ENCODE data around the gene PHTF2.
A peak's percentile ranks its signal among the peaks of the same experiment; 100 is the strongest.

PHTF2 gene

DNA sequence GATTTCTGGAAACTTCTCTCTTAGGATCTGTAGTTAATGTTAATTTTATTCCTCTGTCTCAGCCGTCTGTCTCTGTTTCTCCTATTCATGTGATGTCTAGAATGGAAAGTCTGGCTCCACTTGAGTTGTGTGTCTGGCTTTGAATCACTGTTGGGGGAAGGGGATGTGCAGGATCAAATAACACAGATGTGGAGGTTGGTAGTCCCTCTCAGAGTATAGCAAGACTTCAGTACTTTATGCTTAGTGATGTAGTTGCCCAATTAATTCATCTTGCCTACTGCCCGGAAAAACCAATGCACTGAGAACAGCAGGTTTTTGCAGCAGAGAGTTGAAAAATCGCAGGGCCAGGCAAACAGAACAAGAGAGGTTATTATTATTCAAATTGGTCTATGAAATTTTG is 79.2 kb downstream of the PHTF2 start (continued):
- TF ChIP-seq, protein P1, sequence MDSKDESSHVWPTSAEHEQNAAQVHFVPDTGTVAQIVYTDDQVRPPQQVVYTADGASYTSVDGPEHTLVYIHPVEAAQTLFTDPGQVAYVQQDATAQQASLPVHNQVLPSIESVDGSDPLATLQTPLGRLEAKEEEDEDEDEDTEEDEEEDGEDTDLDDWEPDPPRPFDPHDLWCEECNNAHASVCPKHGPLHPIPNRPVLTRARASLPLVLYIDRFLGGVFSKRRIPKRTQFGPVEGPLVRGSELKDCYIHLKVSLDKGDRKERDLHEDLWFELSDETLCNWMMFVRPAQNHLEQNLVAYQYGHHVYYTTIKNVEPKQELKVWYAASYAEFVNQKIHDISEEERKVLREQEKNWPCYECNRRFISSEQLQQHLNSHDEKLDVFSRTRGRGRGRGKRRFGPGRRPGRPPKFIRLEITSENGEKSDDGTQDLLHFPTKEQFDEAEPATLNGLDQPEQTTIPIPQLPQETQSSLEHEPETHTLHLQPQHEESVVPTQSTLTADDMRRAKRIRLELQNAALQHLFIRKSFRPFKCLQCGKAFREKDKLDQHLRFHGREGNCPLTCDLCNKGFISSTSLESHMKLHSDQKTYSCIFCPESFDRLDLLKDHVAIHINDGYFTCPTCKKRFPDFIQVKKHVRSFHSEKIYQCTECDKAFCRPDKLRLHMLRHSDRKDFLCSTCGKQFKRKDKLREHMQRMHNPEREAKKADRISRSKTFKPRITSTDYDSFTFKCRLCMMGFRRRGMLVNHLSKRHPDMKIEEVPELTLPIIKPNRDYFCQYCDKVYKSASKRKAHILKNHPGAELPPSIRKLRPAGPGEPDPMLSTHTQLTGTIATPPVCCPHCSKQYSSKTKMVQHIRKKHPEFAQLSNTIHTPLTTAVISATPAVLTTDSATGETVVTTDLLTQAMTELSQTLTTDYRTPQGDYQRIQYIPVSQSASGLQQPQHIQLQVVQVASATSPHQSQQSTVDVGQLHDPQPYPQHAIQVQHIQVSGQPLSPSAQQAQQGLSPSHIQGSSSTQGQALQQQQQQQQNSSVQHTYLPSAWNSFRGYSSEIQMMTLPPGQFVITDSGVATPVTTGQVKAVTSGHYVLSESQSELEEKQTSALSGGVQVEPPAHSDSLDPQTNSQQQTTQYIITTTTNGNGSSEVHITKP (tag by site-specific recombination; IDR thresholded peaks at IDR 0.05), result peak; percentile 27; the same call in 1 of the 2 replicates
- TF ChIP-seq, protein P2, sequence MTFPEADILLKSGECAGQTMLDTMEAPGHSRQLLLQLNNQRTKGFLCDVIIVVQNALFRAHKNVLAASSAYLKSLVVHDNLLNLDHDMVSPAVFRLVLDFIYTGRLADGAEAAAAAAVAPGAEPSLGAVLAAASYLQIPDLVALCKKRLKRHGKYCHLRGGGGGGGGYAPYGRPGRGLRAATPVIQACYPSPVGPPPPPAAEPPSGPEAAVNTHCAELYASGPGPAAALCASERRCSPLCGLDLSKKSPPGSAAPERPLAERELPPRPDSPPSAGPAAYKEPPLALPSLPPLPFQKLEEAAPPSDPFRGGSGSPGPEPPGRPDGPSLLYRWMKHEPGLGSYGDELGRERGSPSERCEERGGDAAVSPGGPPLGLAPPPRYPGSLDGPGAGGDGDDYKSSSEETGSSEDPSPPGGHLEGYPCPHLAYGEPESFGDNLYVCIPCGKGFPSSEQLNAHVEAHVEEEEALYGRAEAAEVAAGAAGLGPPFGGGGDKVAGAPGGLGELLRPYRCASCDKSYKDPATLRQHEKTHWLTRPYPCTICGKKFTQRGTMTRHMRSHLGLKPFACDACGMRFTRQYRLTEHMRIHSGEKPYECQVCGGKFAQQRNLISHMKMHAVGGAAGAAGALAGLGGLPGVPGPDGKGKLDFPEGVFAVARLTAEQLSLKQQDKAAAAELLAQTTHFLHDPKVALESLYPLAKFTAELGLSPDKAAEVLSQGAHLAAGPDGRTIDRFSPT (tag by site-specific recombination; IDR thresholded peaks at IDR 0.05), result 0 out of 2 replicates have a peak, but pooled peaks have one; percentile 43
- TF ChIP-seq FEZF1 (tag by site-specific recombination; IDR thresholded peaks at IDR 0.05) (no peak), ZNF23 (tag by site-specific recombination; IDR thresholded peaks at IDR 0.05; ENCODE audit: borderline replicate concordance) (no peak), ZNF416 (tag by site-specific recombination; IDR thresholded peaks at IDR 0.05) (no peak), ZFP41 (tag by site-specific recombination; IDR thresholded peaks at IDR 0.05; ENCODE audit: borderline replicate concordance) (no peak), MEIS1 (CRISPR knock-in tag; IDR thresholded peaks at IDR 0.05; ENCODE audit: borderline replicate concordance) (no peak), ZNF701 (tag by site-specific recombination; IDR thresholded peaks at IDR 0.05) (no peak), ZNF138 (tag by site-specific recombination; IDR thresholded peaks at IDR 0.05; ENCODE audit: borderline replicate concordance) (no peak), MYNN (tag by site-specific recombination; IDR thresholded peaks at IDR 0.05; ENCODE audit: borderline replicate concordance) (no peak), ZNF366 (tag by site-specific recombination; conservative IDR thresholded peaks at IDR 0.05) (no peak), SETDB1 (IDR thresholded peaks at IDR 0.05; ENCODE audit: insufficient read length, low read length) (peak; percentile 82), ZFP69B (tag by site-specific recombination; IDR thresholded peaks at IDR 0.05) (no peak), PRDM1 (tag by site-specific recombination; IDR thresholded peaks at IDR 0.05) (no peak), ZSCAN23 (tag by site-specific recombination; IDR thresholded peaks at IDR 0.05) (no peak), ZNF169 (tag by site-specific recombination; IDR thresholded peaks at IDR 0.05) (no peak), TRIM28 (IDR thresholded peaks at IDR 0.05; ENCODE audit: borderline replicate concordance, low read length) (peak; percentile 69; the same call in 1 of the 2 replicates), ZNF140 (tag by site-specific recombination; IDR thresholded peaks at IDR 0.05) (no peak), ZNF560 (tag by site-specific recombination; IDR thresholded peaks at IDR 0.05; ENCODE audit: borderline replicate concordance) (no peak)
- TF ChIP-seq, protein P3, sequence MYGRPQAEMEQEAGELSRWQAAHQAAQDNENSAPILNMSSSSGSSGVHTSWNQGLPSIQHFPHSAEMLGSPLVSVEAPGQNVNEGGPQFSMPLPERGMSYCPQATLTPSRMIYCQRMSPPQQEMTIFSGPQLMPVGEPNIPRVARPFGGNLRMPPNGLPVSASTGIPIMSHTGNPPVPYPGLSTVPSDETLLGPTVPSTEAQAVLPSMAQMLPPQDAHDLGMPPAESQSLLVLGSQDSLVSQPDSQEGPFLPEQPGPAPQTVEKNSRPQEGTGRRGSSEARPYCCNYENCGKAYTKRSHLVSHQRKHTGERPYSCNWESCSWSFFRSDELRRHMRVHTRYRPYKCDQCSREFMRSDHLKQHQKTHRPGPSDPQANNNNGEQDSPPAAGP (tag by site-specific recombination; IDR thresholded peaks at IDR 0.05), result no peak
- TF ChIP-seq, protein P4, sequence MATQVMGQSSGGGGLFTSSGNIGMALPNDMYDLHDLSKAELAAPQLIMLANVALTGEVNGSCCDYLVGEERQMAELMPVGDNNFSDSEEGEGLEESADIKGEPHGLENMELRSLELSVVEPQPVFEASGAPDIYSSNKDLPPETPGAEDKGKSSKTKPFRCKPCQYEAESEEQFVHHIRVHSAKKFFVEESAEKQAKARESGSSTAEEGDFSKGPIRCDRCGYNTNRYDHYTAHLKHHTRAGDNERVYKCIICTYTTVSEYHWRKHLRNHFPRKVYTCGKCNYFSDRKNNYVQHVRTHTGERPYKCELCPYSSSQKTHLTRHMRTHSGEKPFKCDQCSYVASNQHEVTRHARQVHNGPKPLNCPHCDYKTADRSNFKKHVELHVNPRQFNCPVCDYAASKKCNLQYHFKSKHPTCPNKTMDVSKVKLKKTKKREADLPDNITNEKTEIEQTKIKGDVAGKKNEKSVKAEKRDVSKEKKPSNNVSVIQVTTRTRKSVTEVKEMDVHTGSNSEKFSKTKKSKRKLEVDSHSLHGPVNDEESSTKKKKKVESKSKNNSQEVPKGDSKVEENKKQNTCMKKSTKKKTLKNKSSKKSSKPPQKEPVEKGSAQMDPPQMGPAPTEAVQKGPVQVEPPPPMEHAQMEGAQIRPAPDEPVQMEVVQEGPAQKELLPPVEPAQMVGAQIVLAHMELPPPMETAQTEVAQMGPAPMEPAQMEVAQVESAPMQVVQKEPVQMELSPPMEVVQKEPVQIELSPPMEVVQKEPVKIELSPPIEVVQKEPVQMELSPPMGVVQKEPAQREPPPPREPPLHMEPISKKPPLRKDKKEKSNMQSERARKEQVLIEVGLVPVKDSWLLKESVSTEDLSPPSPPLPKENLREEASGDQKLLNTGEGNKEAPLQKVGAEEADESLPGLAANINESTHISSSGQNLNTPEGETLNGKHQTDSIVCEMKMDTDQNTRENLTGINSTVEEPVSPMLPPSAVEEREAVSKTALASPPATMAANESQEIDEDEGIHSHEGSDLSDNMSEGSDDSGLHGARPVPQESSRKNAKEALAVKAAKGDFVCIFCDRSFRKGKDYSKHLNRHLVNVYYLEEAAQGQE (tag by site-specific recombination; IDR thresholded peaks at IDR 0.05), result no peak
- TF ChIP-seq, protein P5, sequence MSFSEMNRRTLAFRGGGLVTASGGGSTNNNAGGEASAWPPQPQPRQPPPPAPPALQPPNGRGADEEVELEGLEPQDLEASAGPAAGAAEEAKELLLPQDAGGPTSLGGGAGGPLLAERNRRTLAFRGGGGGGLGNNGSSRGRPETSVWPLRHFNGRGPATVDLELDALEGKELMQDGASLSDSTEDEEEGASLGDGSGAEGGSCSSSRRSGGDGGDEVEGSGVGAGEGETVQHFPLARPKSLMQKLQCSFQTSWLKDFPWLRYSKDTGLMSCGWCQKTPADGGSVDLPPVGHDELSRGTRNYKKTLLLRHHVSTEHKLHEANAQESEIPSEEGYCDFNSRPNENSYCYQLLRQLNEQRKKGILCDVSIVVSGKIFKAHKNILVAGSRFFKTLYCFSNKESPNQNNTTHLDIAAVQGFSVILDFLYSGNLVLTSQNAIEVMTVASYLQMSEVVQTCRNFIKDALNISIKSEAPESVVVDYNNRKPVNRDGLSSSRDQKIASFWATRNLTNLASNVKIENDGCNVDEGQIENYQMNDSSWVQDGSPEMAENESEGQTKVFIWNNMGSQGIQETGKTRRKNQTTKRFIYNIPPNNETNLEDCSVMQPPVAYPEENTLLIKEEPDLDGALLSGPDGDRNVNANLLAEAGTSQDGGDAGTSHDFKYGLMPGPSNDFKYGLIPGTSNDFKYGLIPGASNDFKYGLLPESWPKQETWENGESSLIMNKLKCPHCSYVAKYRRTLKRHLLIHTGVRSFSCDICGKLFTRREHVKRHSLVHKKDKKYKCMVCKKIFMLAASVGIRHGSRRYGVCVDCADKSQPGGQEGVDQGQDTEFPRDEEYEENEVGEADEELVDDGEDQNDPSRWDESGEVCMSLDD (tag by site-specific recombination; IDR thresholded peaks at IDR 0.05), result no peak
- TF ChIP-seq, protein P6, sequence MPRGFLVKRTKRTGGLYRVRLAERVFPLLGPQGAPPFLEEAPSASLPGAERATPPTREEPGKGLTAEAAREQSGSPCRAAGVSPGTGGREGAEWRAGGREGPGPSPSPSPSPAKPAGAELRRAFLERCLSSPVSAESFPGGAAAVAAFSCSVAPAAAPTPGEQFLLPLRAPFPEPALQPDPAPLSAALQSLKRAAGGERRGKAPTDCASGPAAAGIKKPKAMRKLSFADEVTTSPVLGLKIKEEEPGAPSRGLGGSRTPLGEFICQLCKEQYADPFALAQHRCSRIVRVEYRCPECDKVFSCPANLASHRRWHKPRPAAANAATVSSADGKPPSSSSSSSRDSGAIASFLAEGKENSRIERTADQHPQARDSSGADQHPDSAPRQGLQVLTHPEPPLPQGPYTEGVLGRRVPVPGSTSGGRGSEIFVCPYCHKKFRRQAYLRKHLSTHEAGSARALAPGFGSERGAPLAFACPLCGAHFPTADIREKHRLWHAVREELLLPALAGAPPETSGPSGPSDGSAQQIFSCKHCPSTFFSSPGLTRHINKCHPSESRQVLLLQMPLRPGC (tag by site-specific recombination; IDR thresholded peaks at IDR 0.05), result no peak
- TF ChIP-seq, protein P7, sequence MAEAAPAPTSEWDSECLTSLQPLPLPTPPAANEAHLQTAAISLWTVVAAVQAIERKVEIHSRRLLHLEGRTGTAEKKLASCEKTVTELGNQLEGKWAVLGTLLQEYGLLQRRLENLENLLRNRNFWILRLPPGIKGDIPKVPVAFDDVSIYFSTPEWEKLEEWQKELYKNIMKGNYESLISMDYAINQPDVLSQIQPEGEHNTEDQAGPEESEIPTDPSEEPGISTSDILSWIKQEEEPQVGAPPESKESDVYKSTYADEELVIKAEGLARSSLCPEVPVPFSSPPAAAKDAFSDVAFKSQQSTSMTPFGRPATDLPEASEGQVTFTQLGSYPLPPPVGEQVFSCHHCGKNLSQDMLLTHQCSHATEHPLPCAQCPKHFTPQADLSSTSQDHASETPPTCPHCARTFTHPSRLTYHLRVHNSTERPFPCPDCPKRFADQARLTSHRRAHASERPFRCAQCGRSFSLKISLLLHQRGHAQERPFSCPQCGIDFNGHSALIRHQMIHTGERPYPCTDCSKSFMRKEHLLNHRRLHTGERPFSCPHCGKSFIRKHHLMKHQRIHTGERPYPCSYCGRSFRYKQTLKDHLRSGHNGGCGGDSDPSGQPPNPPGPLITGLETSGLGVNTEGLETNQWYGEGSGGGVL (tag by site-specific recombination; IDR thresholded peaks at IDR 0.05), result no peak
